Fibroblast of villous mesenchyme (primary cell): ENCODE measurements around the gene CNTNAP2. TPM values are rescaled to one million over a fixed set of nuclear protein-coding genes. Genes with fewer than 3 reads are reported as not detected.

Experiments used
- DNase-seq: peaks from one replicate; pipeline ENCODE4 v3.0.0-alpha.2; 2010; ENCODE audit warnings: low read depth
- H3K4me3 ChIP-seq: 2 replicates; pipeline ENCODE4 v1.5.1; 2011; ENCODE audit warnings: low read depth, mild to moderate bottlenecking, low read length
- total RNA-seq: library from RNA; depleted of rRNA; stranded (reverse); fragments of >200 nt; gene quantifications from 2 replicates; pipeline ENCODE4 v1.2.3, GENCODE V29; 2012
- TF ChIP-seq, protein P1 (sequence below): IDR thresholded peaks from 2 replicates; pipeline ENCODE4 v1.5.1; 2012; ENCODE audit warnings: low read depth, mild to moderate bottlenecking, low read length; ENCODE audit not compliant: insufficient read depth

CNTNAP2 gene
- total RNA-seq, 1 donor = not detected

GRCh38 chr7:146787266-146787665 lies 670.7 kb downstream of the CNTNAP2 start:
- H3K4me3 ChIP-seq = no peak overlapping the region
- DNase-seq = no peak
- TF ChIP-seq, protein P1, sequence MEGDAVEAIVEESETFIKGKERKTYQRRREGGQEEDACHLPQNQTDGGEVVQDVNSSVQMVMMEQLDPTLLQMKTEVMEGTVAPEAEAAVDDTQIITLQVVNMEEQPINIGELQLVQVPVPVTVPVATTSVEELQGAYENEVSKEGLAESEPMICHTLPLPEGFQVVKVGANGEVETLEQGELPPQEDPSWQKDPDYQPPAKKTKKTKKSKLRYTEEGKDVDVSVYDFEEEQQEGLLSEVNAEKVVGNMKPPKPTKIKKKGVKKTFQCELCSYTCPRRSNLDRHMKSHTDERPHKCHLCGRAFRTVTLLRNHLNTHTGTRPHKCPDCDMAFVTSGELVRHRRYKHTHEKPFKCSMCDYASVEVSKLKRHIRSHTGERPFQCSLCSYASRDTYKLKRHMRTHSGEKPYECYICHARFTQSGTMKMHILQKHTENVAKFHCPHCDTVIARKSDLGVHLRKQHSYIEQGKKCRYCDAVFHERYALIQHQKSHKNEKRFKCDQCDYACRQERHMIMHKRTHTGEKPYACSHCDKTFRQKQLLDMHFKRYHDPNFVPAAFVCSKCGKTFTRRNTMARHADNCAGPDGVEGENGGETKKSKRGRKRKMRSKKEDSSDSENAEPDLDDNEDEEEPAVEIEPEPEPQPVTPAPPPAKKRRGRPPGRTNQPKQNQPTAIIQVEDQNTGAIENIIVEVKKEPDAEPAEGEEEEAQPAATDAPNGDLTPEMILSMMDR = no peak

DNA sequence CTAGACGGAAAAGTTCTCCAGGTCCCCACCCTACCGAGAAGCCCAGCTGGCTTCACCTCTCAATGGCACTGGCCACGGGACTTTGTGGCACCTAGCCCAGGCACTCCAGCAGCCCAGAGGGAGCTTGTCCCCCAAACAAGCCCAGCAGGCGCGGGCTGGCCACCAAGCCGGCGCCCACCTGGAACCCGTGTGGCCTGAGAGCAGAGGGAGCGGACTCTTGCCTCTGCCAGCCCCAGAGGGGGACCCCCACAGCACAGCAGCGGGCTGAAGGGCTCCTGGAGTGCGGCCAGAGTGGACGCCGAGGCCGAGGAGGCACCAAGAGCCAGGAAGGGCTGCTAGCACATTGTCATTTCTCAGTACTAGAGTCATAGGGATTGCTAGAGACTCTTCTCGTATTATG lies 671.4 kb downstream of the CNTNAP2 start:
- H3K4me3 ChIP-seq = no peak overlapping the region
- DNase-seq = no peak
- TF ChIP-seq, protein P1 = no peak

DNA sequence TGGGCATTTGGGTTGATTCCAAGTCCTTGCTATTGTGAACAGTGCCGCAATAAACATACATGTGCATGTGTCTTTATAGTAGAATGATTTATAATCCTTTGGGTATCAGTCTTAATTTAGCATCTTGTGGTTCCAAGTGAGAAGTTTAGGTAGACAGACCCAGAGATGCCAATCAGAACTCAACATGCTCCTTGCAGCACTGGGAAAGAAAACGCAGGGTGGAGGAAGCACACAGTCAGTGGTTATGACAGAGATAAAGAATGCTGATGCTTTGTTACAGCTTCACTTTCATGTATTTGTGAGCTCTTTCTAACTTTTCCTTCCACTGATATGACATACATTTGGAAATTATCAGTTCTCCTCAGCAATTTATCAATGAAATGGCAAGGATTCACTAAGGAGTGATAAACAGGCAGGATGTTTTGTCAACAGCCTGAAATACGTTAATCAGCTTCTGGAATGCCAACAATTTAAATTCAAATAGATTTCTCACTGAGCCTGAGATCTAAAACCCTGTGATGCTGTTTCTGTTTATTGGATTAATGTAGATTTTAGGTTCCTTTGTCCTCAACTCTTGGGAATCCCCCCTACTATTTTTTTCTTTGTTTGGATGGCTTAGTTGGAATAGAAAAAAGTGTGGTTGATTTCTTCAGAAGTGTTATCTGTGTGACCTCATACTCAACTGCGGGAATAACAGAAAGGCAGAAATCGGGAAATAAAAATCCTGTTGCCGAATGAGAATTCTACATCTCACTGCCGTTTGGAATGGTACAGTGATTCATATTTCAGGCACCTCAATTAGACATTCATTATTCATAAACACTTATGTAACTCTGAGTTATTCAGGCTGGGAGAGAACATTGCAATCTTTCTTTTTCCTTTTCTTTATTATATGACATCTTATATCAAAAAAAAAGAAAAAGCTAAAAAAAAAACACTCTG lies 675.0 kb downstream of the CNTNAP2 start:
- TF ChIP-seq, protein P1 = no peak
- no peak overlapping the region for H3K4me3 ChIP-seq
- no peak for DNase-seq

GRCh38 chr7:146804620-146805019 lies 688.0 kb downstream of the CNTNAP2 start:
- H3K4me3 ChIP-seq = no peak overlapping the region
- TF ChIP-seq, protein P1 = no peak

GRCh38 chr7:146805082-146805481 lies 688.5 kb downstream of the CNTNAP2 start:
- no peak overlapping the region for H3K4me3 ChIP-seq
- TF ChIP-seq, protein P1 = no peak
- no peak for DNase-seq

More at GRCh38 chr7:146804620-146805019, 688.0 kb downstream of the CNTNAP2 start:
- DNase-seq = no peak

DNA sequence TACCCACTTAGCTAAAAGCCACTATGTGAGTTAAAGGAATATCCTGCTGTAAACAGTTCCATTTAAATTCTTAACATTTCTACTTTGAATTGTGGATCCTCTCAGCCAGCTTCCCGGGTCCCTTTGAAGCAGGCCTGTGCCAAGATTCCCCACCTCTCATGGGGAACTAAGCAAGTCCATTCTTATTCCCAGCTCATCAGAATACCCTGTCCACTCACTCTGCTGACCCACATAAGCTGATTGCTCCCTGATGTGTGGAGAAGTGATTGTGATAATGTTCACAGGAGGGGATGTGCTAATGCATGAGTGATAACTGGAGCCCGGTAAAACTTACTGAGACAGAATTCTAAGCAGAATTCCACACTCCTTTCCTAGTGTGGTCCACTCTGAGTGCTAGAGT lies 709.7 kb downstream of the CNTNAP2 start:
- TF ChIP-seq, protein P1 = no peak
- no peak for DNase-seq
- no peak overlapping the region for H3K4me3 ChIP-seq
